HG03457 (cell line): Measurements from ENCODE around the gene PCK2.

ENCODE experiments used
- ATAC-seq: cut with Tn5 transposase; IDR thresholded peaks from one replicate; pipeline ENCODE4 v1.9.1; 2021; ENCODE audit warnings: moderate number of reproducible peaks; ENCODE audit not compliant: unreplicated experiment

PCK2 gene

DNA sequence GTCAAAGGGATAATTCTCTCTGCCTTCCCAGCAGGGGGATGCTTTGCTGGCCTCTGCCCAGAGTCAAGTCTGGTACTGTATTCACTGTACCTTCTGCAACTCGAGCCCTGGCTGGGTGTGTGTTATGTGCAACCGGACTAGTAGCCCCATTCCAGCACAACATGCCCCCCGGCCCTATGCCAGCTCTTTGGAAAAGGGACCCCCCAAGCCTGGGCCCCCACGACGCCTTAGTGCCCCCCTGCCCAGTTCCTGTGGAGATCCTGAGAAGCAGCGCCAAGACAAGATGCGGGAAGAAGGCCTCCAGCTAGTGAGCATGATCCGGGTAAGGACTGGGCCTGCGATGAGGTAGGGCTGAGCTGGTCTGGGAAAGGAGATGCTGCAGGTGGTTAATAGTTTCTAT is 56.5 kb downstream of the PCK2 start:
- no peak for ATAC-seq

DNA sequence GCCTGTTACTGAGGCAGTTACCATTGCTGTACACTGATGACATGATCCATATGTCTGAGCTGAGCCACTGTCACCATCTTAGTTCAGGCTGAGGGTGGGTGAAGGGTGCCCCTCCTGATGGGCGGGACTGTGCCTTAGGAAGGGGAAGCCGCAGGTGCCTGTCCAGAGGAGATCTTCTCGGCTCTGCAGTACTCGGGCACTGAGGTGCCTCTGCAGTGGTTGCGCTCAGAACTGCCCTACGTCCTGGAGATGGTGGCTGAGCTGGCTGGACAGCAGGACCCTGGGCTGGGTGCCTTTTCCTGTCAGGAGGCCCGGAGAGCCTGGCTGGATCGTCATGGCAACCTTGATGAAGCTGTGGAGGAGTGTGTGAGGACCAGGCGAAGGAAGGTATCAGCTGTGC is 56.9 kb downstream of the PCK2 start:
- no peak for ATAC-seq

DNA sequence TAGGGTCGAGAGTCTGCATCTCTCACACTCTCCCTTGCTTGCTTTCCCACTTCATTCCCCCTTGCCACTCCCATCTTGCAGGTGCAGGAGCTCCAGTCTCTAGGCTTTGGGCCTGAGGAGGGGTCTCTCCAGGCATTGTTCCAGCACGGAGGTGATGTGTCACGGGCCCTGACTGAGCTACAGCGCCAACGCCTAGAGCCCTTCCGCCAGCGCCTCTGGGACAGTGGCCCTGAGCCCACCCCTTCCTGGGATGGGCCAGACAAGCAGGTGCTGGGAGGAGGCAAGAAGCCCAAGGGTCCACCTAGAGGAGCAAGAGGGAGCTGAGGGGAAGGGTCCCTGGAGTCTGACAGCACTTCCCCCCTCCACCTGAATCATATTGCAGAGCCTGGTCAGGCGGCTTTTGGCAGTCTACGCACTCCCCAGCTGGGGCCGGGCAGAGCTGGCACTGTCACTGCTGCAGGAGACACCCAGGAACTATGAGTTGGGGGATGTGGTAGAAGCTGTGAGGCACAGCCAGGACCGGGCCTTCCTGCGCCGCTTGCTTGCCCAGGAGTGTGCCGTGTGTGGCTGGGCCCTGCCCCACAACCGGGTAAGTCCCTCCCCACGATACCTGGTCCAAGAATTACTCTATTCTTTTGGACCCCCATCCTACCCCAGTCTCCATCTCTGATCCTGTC is 57.4 kb downstream of the PCK2 start:
- ATAC-seq, result no peak
